CD1c-positive myeloid dendritic cell (primary cell): Measurements from ENCODE around the gene TMEM201.
"Not testable (repeated sequence)": the region's sequence is repeated elsewhere in the genome, so short reads cannot be mapped to it uniquely, and the experiment has no call there.

Source experiments
- DNase-seq: peaks from one replicate; pipeline ENCODE4 v3.0.0-alpha.2; 2016; ENCODE audit errors: extremely low spot score

Gene TMEM201

GRCh38 chr1:9588551-9589143 is at the start of gene TMEM201:
TMEM201 (plus strand) TSS chr1:9588911; CDS start chr1:9588931, 20 bp downstream.
- peak; percentile 97 for DNase-seq

- DNase-seq = peak; percentile 99
Measured at GRCh38 chr1:9539165-9539828, 49.4 kb upstream of the TMEM201 start, which contains the start of gene SLC25A33. SLC25A33 (plus strand) TSS chr1:9539465; CDS start chr1:9539692, 227 bp downstream.

GRCh38 chr1:9539829-9540550 is 48.7 kb upstream of the TMEM201 start:
- DNase-seq = peak; percentile 81

- DNase-seq = peak; percentile 32
Measured at GRCh38 chr1:9542430-9542829, 46.3 kb upstream of the TMEM201 start.

- no peak for DNase-seq
Measured at GRCh38 chr1:9544926-9545325, 43.8 kb upstream of the TMEM201 start.

GRCh38 chr1:9549955-9550546 is 38.7 kb upstream of the TMEM201 start:
- DNase-seq = no peak

GRCh38 chr1:9551984-9552383 is 36.7 kb upstream of the TMEM201 start:
- DNase-seq = no peak

- no peak for DNase-seq
Measured at GRCh38 chr1:9553736-9554144, 35.0 kb upstream of the TMEM201 start.

- DNase-seq = no peak
Measured at GRCh38 chr1:9555942-9556341, 32.8 kb upstream of the TMEM201 start.

GRCh38 chr1:9557624-9558023 is 31.1 kb upstream of the TMEM201 start:
- DNase-seq = no peak

GRCh38 chr1:9558271-9558945 is 30.3 kb upstream of the TMEM201 start:
- DNase-seq = no peak

GRCh38 chr1:9558946-9559545 is 29.7 kb upstream of the TMEM201 start:
- no peak for DNase-seq

GRCh38 chr1:9559673-9560072 is 29.0 kb upstream of the TMEM201 start:
- DNase-seq = no peak

GRCh38 chr1:9560090-9560489 is 28.6 kb upstream of the TMEM201 start:
- DNase-seq = not testable (repeated sequence)

- DNase-seq = peak; percentile 82
Measured at GRCh38 chr1:9561429-9561828, 27.3 kb upstream of the TMEM201 start.

- DNase-seq = no peak
Measured at GRCh38 chr1:9569267-9569666, 19.4 kb upstream of the TMEM201 start.

GRCh38 chr1:9570886-9571529 is 17.7 kb upstream of the TMEM201 start:
- peak; percentile 9 for DNase-seq

GRCh38 chr1:9573723-9574122 is 15.0 kb upstream of the TMEM201 start:
- DNase-seq = peak; percentile 28

- no peak for DNase-seq
Measured at GRCh38 chr1:9575486-9575885, 13.2 kb upstream of the TMEM201 start.

- DNase-seq = no peak
Measured at GRCh38 chr1:9576903-9577302, 11.8 kb upstream of the TMEM201 start.

- DNase-seq = no peak
Measured at GRCh38 chr1:9577423-9577822, 11.3 kb upstream of the TMEM201 start.
